ENCODE data around the gene DAB1. TPM values are rescaled to one million over a fixed set of nuclear protein-coding genes. Genes with fewer than 3 reads are reported as not detected.

Gene DAB1
- polyA plus RNA-seq, 1 donor = 5.6 TPM

GRCh38 chr1:57065442-57065841 is 358.4 kb downstream of the DAB1 start:
- DNase-seq = no peak

GRCh38 chr1:57064379-57065140 is 359.3 kb downstream of the DAB1 start:
- DNase-seq = no peak

- no peak for DNase-seq
Observed at GRCh38 chr1:57063406-57064125, 360.3 kb downstream of the DAB1 start.

- no peak for DNase-seq
Observed at GRCh38 chr1:57061369-57061768, 362.5 kb downstream of the DAB1 start.

- DNase-seq = no peak
Observed at GRCh38 chr1:57060451-57060850, 363.4 kb downstream of the DAB1 start.

- DNase-seq = no peak
Observed at GRCh38 chr1:57058652-57059501, 365.0 kb downstream of the DAB1 start.

- DNase-seq = no peak
Observed at GRCh38 chr1:57048856-57049255, 375.0 kb downstream of the DAB1 start.

GRCh38 chr1:57046462-57046861 is 377.4 kb downstream of the DAB1 start:
- no peak for DNase-seq

GRCh38 chr1:57041901-57042300 is 382.0 kb downstream of the DAB1 start:
- no peak for DNase-seq

GRCh38 chr1:57040811-57041210 is 383.0 kb downstream of the DAB1 start:
- no peak for DNase-seq

GRCh38 chr1:57036641-57037579 is 386.9 kb downstream of the DAB1 start:
- DNase-seq = no peak

- DNase-seq = no peak
Observed at GRCh38 chr1:57034713-57035112, 389.1 kb downstream of the DAB1 start.

- no peak for DNase-seq
Observed at GRCh38 chr1:57033222-57034001, 390.4 kb downstream of the DAB1 start.

- DNase-seq = no peak
Observed at GRCh38 chr1:57026624-57027354, 397.1 kb downstream of the DAB1 start.

- no peak for DNase-seq
Observed at GRCh38 chr1:57024855-57025254, 399.0 kb downstream of the DAB1 start.

- DNase-seq = no peak
Observed at GRCh38 chr1:57024428-57024827, 399.4 kb downstream of the DAB1 start.

- DNase-seq = no peak
Observed at GRCh38 chr1:57020216-57020615, 403.6 kb downstream of the DAB1 start.

- DNase-seq = no peak
Observed at GRCh38 chr1:57019236-57019839, 404.5 kb downstream of the DAB1 start.

GRCh38 chr1:57018119-57018518 is 405.7 kb downstream of the DAB1 start:
- no peak for DNase-seq

- DNase-seq = no peak
Observed at GRCh38 chr1:57017717-57018116, 406.1 kb downstream of the DAB1 start.
